Chondrocyte (in vitro differentiated cells): ENCODE results near the gene SEMA4D. TPM values are rescaled to one million over a fixed set of nuclear protein-coding genes. Genes with fewer than 3 reads are reported as not detected.

Experiments
- DNase-seq: peaks from one replicate; pipeline ENCODE4 v3.0.0; 2021; ENCODE audit warnings: mixed read lengths, low spot score
- H3K27ac Mint-ChIP-seq: one replicate; pipeline ENCODE4 v1.8.0; 2021; ENCODE audit warnings: mild to moderate bottlenecking, moderate library complexity, mixed read lengths; ENCODE audit not compliant: unreplicated experiment
- H3K27me3 Mint-ChIP-seq: 2 replicates; pipeline ENCODE4 v1.8.0; 2021; ENCODE audit warnings: low read depth, mixed read lengths
- H3K36me3 Mint-ChIP-seq: 2 replicates; pipeline ENCODE4 v1.8.0; 2021; ENCODE audit warnings: low read depth, mixed read lengths
- H3K4me1 Mint-ChIP-seq: 2 replicates; pipeline ENCODE4 v1.8.0; 2021; ENCODE audit warnings: low read depth, mild to moderate bottlenecking, mixed read lengths
- H3K4me3 Mint-ChIP-seq: one replicate; pipeline ENCODE4 v1.8.0; 2021; ENCODE audit warnings: mild to moderate bottlenecking, moderate library complexity, mixed read lengths; ENCODE audit not compliant: unreplicated experiment
- H3K9me3 Mint-ChIP-seq: 2 replicates; pipeline ENCODE4 v1.8.0; 2021; ENCODE audit warnings: low read depth, mixed read lengths
- CTCF ChIP-seq: fragments of 200-600 bp; sonication (generic); IDR thresholded peaks from 2 replicates; pipeline ENCODE4 v1.5.0; 2021; ENCODE audit warnings: antibody characterized with exemption, mild to moderate bottlenecking, moderate library complexity
- total RNA-seq: library from RNA; stranded (reverse); gene quantifications from 3 replicates; pipeline ENCODE4 v1.2.1, GENCODE V29; 2021

The SEMA4D gene
- total RNA-seq, 1 donor from 2014 or later: 3.8 TPM

GRCh38 chr9:89440951-89441654 is 56.8 kb downstream of the SEMA4D start:
- H3K27ac Mint-ChIP-seq: no peak overlapping the region
- no peaks in the 10 kb centered on the region for H3K36me3 Mint-ChIP-seq

GRCh38 chr9:89440548-89440947 is 57.4 kb downstream of the SEMA4D start:
- Mint-ChIP-seq H3K27ac (no peak overlapping the region), H3K9me3 (no peaks in the 10 kb centered on the region), H3K4me1 (peaks cover 8% of the 10 kb centered on the region), H3K36me3 (no peaks in the 10 kb centered on the region), H3K27me3 (no peaks in the 10 kb centered on the region), H3K4me3 (no peak overlapping the region)
- DNase-seq: no peak
- TF ChIP-seq CTCF: no peak

More at GRCh38 chr9:89440951-89441654, 56.8 kb downstream of the SEMA4D start:
- DNase-seq: no peak
- H3K27me3 Mint-ChIP-seq: no peaks in the 10 kb centered on the region
- peaks cover 8% of the 10 kb centered on the region for H3K4me1 Mint-ChIP-seq
- TF ChIP-seq CTCF: no peak
- no peaks in the 10 kb centered on the region for H3K9me3 Mint-ChIP-seq
- H3K4me3 Mint-ChIP-seq: no peak overlapping the region

GRCh38 chr9:89440046-89440445 is 57.9 kb downstream of the SEMA4D start:
- Mint-ChIP-seq H3K9me3 (no peaks in the 10 kb centered on the region), H3K36me3 (no peaks in the 10 kb centered on the region), H3K4me3 (no peak overlapping the region), H3K27me3 (no peaks in the 10 kb centered on the region), H3K27ac (no peak overlapping the region), H3K4me1 (peaks cover 8% of the 10 kb centered on the region)
- DNase-seq: no peak
- no peak for TF ChIP-seq CTCF

GRCh38 chr9:89439571-89439970 is 58.3 kb downstream of the SEMA4D start:
- no peaks in the 10 kb centered on the region for H3K36me3 Mint-ChIP-seq
- H3K27ac Mint-ChIP-seq: no peak overlapping the region
- peaks cover 8% of the 10 kb centered on the region for H3K4me1 Mint-ChIP-seq
- no peaks in the 10 kb centered on the region for H3K9me3 Mint-ChIP-seq
- DNase-seq: no peak
- H3K27me3 Mint-ChIP-seq: no peaks in the 10 kb centered on the region
- no peak for TF ChIP-seq CTCF
- no peak overlapping the region for H3K4me3 Mint-ChIP-seq

GRCh38 chr9:89438194-89438593 is 59.7 kb downstream of the SEMA4D start:
- H3K27ac Mint-ChIP-seq: no peak overlapping the region
- TF ChIP-seq CTCF: no peak
- no peak overlapping the region for H3K4me3 Mint-ChIP-seq
- H3K27me3 Mint-ChIP-seq: no peaks in the 10 kb centered on the region
- peaks cover 13% of the 10 kb centered on the region for H3K4me1 Mint-ChIP-seq
- no peaks in the 10 kb centered on the region for H3K9me3 Mint-ChIP-seq
- no peaks in the 10 kb centered on the region for H3K36me3 Mint-ChIP-seq
- DNase-seq: no peak
